NCI-H526 treated with DMSO at 0.1 percent for 48 hours (cell line): ENCODE data around the gene FAM110D.

Experiments used
- DNase-seq: peaks from one replicate; lab custom pipeline; 2025; lab: John Stamatoyannopoulos, UW

FAM110D gene

GRCh38 chr1:26158908-26159742 is at the start of gene FAM110D:
FAM110D (plus strand) TSS chr1:26159079; CDS start chr1:26161292, 2,213 bp downstream.
- no peak for DNase-seq

GRCh38 chr1:26109229-26110164 is 49.4 kb upstream of the FAM110D start:
- DNase-seq = no peak

GRCh38 chr1:26110731-26111529 is 47.9 kb upstream of the FAM110D start:
- DNase-seq = peak; percentile 65

GRCh38 chr1:26111530-26112406 is 47.1 kb upstream of the FAM110D start, which contains the start of gene PDIK1L:
PDIK1L (plus strand) TSS chr1:26111824; CDS start chr1:26114309, 2,485 bp downstream.
- DNase-seq = peak; percentile 89

- DNase-seq = peak; percentile 48
Observed at GRCh38 chr1:26112407-26112775, 46.5 kb upstream of the FAM110D start.

- DNase-seq = no peak
Observed at GRCh38 chr1:26114165-26114927, 44.5 kb upstream of the FAM110D start.

GRCh38 chr1:26119892-26120608 is 38.8 kb upstream of the FAM110D start:
- no peak for DNase-seq

- DNase-seq = no peak
Observed at GRCh38 chr1:26121854-26122773, 36.8 kb upstream of the FAM110D start.

- no peak for DNase-seq
Observed at GRCh38 chr1:26122988-26123973, 35.6 kb upstream of the FAM110D start.

GRCh38 chr1:26124418-26125331 is 34.2 kb upstream of the FAM110D start:
- no peak for DNase-seq

- no peak for DNase-seq
Observed at GRCh38 chr1:26125382-26125781, 33.5 kb upstream of the FAM110D start.

- no peak for DNase-seq
Observed at GRCh38 chr1:26125946-26126320, 32.9 kb upstream of the FAM110D start.

- no peak for DNase-seq
Observed at GRCh38 chr1:26126321-26127084, 32.4 kb upstream of the FAM110D start.

- DNase-seq = no peak
Observed at GRCh38 chr1:26127235-26128163, 31.4 kb upstream of the FAM110D start.
